NCI-H524 (cell line): ENCODE measurements around the gene AOX1.
"Not testable (repeated sequence)": the region's sequence is repeated elsewhere in the genome, so short reads cannot be mapped to it uniquely, and the experiment has no call there.

ENCODE experiments used
- DNase-seq, 2 experiments: peaks; one replicate each; lab custom pipeline; 2025; lab: John Stamatoyannopoulos, UW

The AOX1 gene

GRCh38 chr2:200627110-200627770, 41.4 kb downstream of the AOX1 start:
- no peak for DNase-seq

DNA sequence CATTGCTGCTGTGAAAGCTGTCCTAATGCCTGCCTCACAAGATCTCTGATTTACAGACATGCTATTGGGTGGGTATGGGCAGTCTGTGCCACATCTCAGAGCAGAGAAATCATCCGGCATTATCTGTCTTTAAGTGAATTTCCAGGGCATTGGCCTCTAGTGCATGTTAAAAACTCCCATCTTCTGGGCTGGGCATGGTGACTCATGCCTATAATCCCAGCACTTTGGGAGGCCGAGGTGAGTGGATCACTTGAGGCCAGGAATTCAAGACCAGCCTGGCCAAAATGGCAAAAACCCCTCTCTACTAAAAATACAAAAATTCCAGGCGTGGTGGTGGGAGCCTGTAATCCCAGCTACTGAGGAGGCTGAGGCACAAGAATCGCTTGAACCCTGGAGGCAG, 42.6 kb downstream of the AOX1 start:
- not testable (repeated sequence) for DNase-seq

GRCh38 chr2:200631287-200631686, 45.5 kb downstream of the AOX1 start:
- DNase-seq, result no peak

DNA sequence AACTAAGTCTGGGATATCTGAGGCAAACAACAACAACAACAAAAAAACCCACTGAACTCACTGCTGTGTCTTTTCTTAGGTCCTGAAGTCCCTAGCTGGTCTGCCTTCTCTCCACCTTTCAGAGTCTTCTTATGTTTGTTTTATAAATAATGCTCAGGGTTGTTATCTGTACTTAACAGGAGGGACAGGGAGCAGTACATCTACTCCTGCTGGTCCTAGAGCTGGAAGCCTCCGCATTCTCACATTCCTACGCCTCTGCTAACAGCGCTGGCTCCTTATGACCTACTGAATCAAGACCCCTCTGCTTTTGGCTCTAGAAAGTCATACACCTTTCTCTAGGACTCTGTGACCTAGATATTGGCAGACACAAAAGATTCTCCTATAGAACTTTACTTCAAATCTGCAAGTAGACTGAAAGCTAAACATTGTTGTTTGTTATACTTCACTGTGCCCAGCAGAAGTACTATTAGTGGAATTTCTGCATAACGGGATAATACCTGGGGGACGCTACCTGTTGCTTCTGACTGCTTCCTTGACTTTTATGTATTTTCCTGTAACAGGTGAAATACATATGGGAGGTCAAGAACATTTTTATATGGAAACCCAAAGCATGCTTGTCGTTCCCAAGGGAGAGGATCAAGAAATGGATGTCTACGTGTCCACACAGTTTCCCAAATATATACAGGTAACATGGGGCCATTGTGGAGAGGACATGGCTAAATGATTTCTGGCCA, 48.6 kb downstream of the AOX1 start:
- no peak for DNase-seq

DNA sequence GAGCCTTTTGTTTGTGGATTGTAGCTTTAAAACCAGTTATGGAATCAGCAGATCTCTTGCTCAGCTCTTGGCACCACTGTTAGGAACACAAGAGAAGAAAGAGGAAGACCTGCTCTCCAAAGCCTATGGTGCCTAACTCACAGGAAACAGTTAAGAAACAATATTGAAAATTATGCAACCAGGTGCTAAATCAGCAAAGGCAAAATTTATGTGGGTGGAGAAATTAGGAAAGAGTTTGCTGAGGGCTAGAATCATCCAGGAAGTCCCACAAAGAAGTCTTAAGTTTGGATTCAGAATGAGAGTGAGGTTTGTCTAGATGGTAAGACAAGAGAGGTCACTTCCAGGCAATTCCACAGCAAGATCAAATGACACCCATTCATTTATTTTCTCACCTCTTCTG, 49.4 kb downstream of the AOX1 start:
- DNase-seq, result no peak

DNA sequence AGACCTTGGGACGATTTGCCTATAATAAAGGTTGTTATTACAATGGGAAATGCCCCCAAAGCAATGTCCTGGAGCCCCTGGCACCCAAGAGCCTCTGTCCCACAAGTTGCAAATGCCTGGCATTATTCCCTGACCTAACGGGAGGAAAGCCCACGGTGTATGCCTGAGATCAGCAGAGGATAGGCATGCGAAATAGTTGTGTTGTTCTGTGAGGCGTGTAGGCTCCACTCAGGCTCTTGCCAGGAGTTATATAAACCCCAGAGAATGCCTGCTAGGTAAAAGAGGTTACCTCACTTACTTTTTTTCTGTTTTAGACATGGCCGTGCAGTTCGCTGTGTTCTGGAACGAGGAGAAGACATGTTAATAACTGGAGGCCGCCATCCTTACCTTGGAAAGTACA, 52.1 kb downstream of the AOX1 start:
- DNase-seq, result no peak

- no peak for DNase-seq
Measured at GRCh38 chr2:200640176-200640575, 54.4 kb downstream of the AOX1 start.

DNA sequence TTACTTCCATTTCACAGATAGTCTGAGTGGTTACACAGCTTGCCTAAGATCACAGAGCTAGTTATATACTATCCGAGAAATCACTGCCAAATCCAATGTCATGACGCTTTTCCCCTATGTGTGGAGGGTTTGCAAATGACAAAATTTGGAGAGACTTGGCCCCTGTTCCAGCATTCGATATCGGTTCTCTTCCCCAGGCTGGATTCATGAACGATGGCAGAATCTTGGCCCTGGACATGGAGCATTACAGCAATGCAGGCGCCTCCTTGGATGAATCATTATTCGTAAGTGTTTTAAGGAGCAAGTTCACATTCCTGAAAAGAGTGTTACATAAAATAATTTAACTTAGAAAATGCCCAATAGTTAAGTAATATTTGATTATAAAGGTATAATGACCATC, 55.1 kb downstream of the AOX1 start:
- DNase-seq, result no peak

- DNase-seq, result not testable (repeated sequence)
Measured at GRCh38 chr2:200648518-200649281, 62.9 kb downstream of the AOX1 start.

- DNase-seq, result no peak
Measured at GRCh38 chr2:200649724-200650123, 63.9 kb downstream of the AOX1 start.

DNA sequence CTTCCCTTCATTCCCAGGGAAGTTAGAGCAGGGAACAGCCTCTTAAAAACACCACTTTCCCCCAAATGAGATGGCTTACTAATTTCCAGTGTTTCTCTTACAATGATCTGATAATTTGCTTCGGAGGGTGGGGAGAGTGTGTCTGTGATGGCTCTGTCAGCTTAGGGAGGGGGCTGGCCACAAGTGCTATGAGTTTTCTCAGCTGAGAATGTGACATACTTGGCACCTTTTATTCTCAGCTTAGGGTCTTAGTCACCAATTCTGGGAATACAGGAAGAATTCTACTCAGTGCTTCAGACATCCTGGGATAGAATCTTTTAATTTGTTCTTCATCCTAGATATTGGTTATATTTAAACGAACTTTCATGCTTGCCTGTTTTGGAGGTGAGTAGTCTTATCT, 64.4 kb downstream of the AOX1 start:
- DNase-seq, result no peak

- no peak for DNase-seq
Measured at GRCh38 chr2:200652158-200652557, 66.3 kb downstream of the AOX1 start.

DNA sequence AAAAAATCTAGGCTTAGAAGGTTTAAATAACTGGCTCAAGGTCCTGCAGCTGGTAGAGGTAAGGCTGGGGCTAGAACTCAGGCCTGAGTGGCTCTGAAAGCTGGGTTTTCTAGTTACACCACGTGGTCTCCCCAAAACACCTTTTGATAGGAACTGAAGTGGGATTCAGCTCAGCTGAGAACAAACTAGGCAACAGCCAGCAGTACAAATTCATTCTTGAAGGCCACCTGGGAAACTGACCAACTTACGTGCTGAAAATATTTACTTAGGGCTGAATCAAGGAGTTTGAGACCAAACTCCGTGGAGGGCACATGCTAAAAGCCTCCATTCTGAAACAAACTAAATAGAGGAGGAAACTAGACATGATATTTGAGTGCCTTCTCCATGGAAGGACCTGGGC, 67.2 kb downstream of the AOX1 start:
- DNase-seq, result no peak

- no peak for DNase-seq
Measured at GRCh38 chr2:200654823-200655222, 69.0 kb downstream of the AOX1 start.

DNA sequence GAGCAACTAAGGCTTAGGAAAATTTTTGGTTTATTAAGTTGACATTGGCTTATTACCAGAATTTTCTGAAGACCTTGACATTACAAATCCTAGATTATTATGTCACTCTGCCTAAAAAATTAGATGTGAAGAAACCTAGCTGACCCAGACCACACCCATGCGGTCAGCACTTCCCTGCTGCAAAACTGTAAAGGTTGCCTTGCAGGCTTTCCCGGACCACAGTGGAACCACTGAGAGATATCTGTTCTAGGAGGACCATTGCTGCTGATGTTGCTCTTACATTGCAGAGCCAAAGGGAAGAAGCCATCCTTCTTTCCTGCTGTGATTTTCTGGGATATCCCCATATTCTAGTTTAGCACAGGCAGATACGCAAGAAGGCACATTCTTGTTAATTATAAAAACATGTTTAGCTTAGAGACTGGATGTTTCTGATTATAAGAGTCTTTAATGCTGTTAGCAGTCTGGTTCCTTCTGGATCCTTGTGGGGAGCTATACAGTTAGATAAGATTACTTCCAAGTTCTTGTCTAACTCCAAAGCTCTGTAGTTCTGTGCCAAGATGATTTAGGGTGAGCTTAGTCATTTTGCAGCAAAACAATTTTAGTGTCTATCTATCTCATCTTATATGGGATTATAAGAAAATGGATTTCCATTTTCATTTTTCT, 70.2 kb downstream of the AOX1 start:
- no peak for DNase-seq

DNA sequence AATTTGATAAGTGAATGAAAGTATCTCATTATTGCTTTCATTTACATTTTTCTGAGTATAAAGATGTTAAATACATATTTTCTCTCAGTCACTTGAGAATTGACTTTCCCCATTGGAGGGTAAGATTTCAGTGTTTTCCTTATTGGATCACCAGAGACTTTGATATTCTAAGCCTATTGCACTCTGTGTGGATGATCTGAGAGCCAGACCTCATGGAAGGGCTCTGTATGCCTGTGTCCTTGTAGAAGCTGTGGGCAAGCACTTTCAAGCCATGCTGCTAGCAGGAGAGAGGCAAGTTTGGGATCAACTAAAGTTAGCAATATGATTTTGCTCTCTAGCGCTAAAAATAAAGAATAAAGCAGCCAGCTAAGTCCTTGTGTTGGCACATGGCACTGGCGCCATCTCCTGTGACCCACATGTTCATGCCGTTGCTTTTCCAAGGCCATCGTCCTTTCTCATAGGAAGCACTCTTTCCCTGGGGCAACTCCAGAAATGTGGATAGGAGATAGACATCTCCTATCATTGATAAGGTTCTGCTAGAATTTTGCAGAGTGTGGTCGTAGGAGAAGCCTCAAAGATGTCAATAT, 72.6 kb downstream of the AOX1 start:
- DNase-seq, result no peak

- DNase-seq, result no peak
Measured at GRCh38 chr2:200659410-200659809, 73.6 kb downstream of the AOX1 start.

DNA sequence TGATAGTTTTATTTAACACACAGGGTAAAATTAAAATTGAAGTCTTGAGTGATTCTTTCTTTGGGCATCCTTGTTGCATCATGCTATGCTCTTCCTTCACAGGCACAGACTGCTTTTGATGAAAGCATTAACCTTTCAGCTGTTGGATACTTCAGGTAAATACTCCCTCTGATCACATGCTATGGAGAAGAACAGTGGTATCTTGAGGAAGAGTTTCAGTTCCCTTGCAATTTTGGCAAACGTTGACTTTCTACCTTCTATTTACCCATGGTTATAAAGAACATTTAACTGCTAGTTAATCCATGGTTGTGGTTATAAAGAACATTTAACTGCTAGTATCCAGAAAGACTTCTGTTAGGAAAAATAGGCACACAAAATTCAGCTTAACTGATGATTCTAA, 75.7 kb downstream of the AOX1 start:
- DNase-seq, result no peak

- DNase-seq, result no peak
Measured at GRCh38 chr2:200662727-200663126, 76.9 kb downstream of the AOX1 start.

- DNase-seq, result no peak
Measured at GRCh38 chr2:200664770-200665494, 79.1 kb downstream of the AOX1 start.

- DNase-seq, result no peak
Measured at GRCh38 chr2:200665626-200666453, 80.0 kb downstream of the AOX1 start.
